Tibial artery (tissue), 4 donors: ENCODE data around the gene NR2F1-AS1.
A peak's percentile ranks its signal among the peaks of the same experiment; 100 is the strongest.

Source experiments
- DNase-seq, 2 donors: peaks; one replicate each; pipeline ENCODE4 v3.0.0-alpha.2; 2019
- H3K27ac ChIP-seq, 2 donors: fragments of 200-600 bp; sonication (generic) in 1 of 2; 1 replicate in 1 of 2; 2 replicates in 1 of 2; pipeline ENCODE4 v1.5.1; 2018 to 2019; ENCODE audit warnings: mild to moderate bottlenecking in 1 of 2
- H3K27me3 ChIP-seq, 2 donors: fragments of 200-600 bp; sonication (generic) in 1 of 2; one replicate each; pipeline versions ENCODE4 v1.5.1 to v1.6.0; 2016 to 2019
- H3K36me3 ChIP-seq, 3 donors: fragments of 200-600 bp; sonication (generic) in 2 of 3; one replicate each; pipeline ENCODE4 v1.5.1; 2016 to 2019; ENCODE audit warnings: mild to moderate bottlenecking in 2 of 3
- H3K4me1 ChIP-seq, 4 donors: fragments of 200-600 bp; sonication (generic) in 2 of 4; 1 replicate in 3 of 4; 2 replicates in 1 of 4; pipeline ENCODE4 v1.5.1; 2016 to 2019
- H3K4me3 ChIP-seq, 2 donors: fragments of 200-600 bp; sonication (generic) in 1 of 2; 1 replicate in 1 of 2; 2 replicates in 1 of 2; pipeline ENCODE4 v1.5.1; 2018 to 2019; ENCODE audit warnings: mild to moderate bottlenecking in 2 of 2
- H3K9me3 ChIP-seq, 3 donors: fragments of 200-600 bp; sonication (generic) in 1 of 3; one replicate each; pipeline ENCODE4 v1.5.1; 2016 to 2019
- intact Hi-C: fragments of 100-400 bp; cut with DNase I; formaldehyde crosslinking; loops from one replicate; pipeline ENCODE4 v1.15.0; 2023; ENCODE audit warnings: low total_unique reads
- TF ChIP-seq, protein P1 (sequence below), 2 experiments: fragments of 200-600 bp in 1 of 2; fragments of 450-650 bp in 1 of 2; IDR thresholded peaks; one replicate each; pipeline ENCODE4 v1.5.1; 2017 to 2019; ENCODE audit warnings: antibody characterized with exemption in 2 of 2, mild to moderate bottlenecking in 1 of 2, moderate library complexity in 1 of 2

Gene NR2F1-AS1

GRCh38 chr5:93585767-93586385 is 4.9 kb upstream of the NR2F1-AS1 start:
- Histone ChIP-seq H3K4me3 (peak overlapping the region; percentile 58 to 68), H3K27me3 (peaks cover 0 to 12% of the 10 kb centered on the region in 2 donors), H3K4me1 (peaks cover 0 to 28% (median 16%) of the 10 kb centered on the region in 4 donors), H3K36me3 (no peaks in the 10 kb centered on the region), H3K27ac (no peak overlapping the region), H3K9me3 (no peaks in the 10 kb centered on the region)
- intact Hi-C loops: loop anchor here (10.0 kb wide), 1 partner anchor 219 kb away; no protein-coding TSS in a partner anchor
- no peak for DNase-seq
- TF ChIP-seq, protein P1, sequence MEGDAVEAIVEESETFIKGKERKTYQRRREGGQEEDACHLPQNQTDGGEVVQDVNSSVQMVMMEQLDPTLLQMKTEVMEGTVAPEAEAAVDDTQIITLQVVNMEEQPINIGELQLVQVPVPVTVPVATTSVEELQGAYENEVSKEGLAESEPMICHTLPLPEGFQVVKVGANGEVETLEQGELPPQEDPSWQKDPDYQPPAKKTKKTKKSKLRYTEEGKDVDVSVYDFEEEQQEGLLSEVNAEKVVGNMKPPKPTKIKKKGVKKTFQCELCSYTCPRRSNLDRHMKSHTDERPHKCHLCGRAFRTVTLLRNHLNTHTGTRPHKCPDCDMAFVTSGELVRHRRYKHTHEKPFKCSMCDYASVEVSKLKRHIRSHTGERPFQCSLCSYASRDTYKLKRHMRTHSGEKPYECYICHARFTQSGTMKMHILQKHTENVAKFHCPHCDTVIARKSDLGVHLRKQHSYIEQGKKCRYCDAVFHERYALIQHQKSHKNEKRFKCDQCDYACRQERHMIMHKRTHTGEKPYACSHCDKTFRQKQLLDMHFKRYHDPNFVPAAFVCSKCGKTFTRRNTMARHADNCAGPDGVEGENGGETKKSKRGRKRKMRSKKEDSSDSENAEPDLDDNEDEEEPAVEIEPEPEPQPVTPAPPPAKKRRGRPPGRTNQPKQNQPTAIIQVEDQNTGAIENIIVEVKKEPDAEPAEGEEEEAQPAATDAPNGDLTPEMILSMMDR (IDR thresholded peaks at IDR 0.05): no peak

- H3K27ac ChIP-seq: no peak overlapping the region
- H3K4me1 ChIP-seq: peaks cover 0 to 32% (median 20%) of the 10 kb centered on the region in 4 donors
- H3K36me3 ChIP-seq: no peaks in the 10 kb centered on the region
- intact Hi-C loops: loop anchor here (10.0 kb wide), 1 partner anchor 220 kb away; no protein-coding TSS in a partner anchor
- DNase-seq: no peak
- H3K4me3 ChIP-seq: peak overlapping the region; percentile 58 to 68
- H3K27me3 ChIP-seq: peaks cover 0 to 12% of the 10 kb centered on the region in 2 donors
- no peaks in the 10 kb centered on the region for H3K9me3 ChIP-seq
- TF ChIP-seq, protein P1 (IDR thresholded peaks at IDR 0.05): no peak
Observed at GRCh38 chr5:93585041-93585766, 4.2 kb upstream of the NR2F1-AS1 start.

DNA sequence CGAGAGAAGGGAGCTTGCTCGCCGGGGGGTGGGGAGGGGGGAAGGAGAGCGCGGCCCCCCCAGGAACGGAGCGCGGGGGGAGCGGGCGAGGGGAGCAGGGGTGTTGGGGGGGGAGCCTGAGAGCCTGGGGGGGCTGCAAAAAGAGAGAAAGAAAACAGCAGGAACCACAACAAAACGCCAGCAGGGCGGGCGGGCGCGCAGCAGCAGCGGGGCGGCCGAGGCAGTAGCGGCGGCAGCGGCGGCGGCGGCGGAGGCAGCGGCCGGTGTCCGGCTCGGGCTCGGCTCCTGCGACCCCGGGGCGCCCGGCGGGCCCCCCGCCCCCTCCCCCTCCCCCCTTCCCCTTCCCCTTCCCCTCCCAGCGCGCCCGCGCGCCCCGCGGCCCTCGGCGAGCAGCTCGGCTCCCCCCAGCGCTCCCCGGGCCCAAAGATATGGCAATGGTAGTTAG is 3.6 kb upstream of the NR2F1-AS1 start:
- intact Hi-C loops: loop anchor here (10.0 kb wide), 1 partner anchor 220 kb away; no protein-coding TSS in a partner anchor
- Histone ChIP-seq H3K4me1 (peaks cover 0 to 37% (median 23%) of the 10 kb centered on the region in 4 donors), H3K27ac (no peak overlapping the region), H3K4me3 (peak overlapping the region; percentile 58 to 68), H3K9me3 (no peaks in the 10 kb centered on the region), H3K36me3 (no peaks in the 10 kb centered on the region), H3K27me3 (peaks cover 0 to 14% of the 10 kb centered on the region in 2 donors)
- TF ChIP-seq, protein P1 (IDR thresholded peaks at IDR 0.05): no peak
- no peak for DNase-seq

DNA sequence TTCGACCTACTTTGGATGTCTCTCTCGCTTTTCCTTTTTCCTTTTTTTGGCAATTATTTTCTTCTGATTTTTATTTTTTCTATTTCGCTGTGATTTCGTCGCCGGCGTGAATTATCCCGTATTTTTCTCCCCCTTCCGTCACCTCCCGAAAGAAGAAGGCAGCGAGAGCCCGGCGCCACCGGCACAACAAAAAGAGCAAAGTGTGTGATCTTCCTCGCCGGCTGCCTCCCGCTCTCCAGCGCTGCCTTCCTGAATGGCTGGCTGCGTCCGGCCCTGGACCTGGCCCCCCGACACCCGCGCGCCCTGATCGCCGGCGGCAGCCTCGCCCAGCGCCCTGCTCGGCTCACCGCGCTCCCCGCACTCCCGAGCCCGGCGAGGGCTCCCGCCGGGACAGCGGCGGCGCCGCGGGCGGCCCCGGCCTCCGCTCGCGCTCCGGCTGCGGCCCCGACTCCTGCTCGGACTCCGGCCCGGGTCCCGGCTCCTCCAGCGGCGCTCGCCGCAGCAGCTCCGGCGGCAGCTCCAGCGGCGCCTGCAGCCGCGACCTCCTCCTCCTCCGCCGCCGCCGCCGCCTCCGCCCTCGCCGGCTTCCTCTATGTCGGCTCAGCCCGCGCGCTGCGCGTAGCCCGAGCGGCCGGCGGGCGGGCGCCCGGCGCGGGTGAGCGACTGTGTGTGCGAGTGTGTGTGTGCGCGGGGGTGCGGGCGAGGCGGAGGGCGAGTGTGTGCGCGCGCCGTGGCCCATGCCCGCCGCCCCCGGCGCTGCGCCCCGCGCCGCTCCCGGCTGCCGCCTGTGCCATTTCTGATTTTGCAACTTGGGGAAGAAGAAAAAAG is 3.0 kb upstream of the NR2F1-AS1 start:
- no peaks in the 10 kb centered on the region for H3K9me3 ChIP-seq
- H3K36me3 ChIP-seq: no peaks in the 10 kb centered on the region
- intact Hi-C loops: loop anchor here (10.0 kb wide), 1 partner anchor 221 kb away; no protein-coding TSS in a partner anchor
- no peak for DNase-seq
- H3K27me3 ChIP-seq: peaks cover 0 to 17% of the 10 kb centered on the region in 2 donors
- TF ChIP-seq, protein P1 (IDR thresholded peaks at IDR 0.05): no peak
- H3K4me3 ChIP-seq: peak overlapping the region; percentile 58 to 68
- H3K4me1 ChIP-seq: peaks cover 0 to 43% (median 29%) of the 10 kb centered on the region in 4 donors
- no peak overlapping the region for H3K27ac ChIP-seq

DNA sequence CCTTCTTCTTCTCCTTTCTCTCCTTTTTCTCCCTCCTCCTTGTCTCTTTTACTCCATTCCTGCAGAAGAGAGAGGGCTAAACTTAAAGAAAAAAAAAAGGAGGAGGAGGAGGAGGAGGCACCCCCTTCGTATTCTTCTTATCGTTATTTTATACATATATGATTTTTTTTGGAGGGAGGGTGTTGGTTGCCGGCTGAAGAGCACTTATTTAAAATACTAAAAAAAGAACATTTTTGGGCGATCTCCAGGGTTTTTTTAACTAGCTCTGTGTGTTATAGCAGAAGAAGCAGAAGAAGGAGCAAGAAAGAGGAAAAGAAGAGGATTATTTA is 2.4 kb upstream of the NR2F1-AS1 start:
- Histone ChIP-seq H3K27me3 (peaks cover 0 to 17% of the 10 kb centered on the region in 2 donors), H3K4me3 (peak overlapping the region; percentile 58 to 68), H3K4me1 (peaks cover 0 to 47% (median 32%) of the 10 kb centered on the region in 4 donors), H3K27ac (no peak overlapping the region), H3K9me3 (no peaks in the 10 kb centered on the region), H3K36me3 (no peaks in the 10 kb centered on the region)
- intact Hi-C loops: loop anchor here (10.0 kb wide), 1 partner anchor 221 kb away; no protein-coding TSS in a partner anchor
- TF ChIP-seq, protein P1 (IDR thresholded peaks at IDR 0.05): no peak
- DNase-seq: no peak
